ENCODE data around the gene CAPG. TPM values are rescaled to one million over a fixed set of nuclear protein-coding genes. Genes with fewer than 3 reads are reported as not detected.

The CAPG gene
- total and polyA plus RNA-seq, 12 donors: 11.6 to 192 (median 41.4) TPM

DNA sequence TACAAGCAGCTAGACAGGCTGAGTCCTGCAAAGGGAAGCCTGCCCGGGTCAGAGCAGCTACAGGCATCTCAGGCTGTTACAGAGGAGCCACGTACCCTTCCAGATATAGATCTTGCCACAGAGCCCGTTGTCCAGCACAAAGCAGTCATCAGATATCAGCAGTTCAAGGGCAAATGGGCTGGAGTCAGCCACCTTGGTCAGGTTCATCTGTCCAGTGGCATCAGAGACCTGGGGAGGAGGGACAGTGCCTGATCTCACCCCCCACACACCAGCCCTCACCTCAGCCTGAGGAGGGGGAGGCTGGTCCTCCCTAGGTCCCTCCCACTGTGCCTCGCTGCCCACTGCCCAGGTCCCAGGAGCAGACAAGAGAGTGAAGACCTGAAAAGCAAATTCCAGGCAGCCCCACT, 12.2 kb downstream of the CAPG start:
- Histone ChIP-seq H3K27ac (no peak overlapping the region), H3K27me3 (no peaks in the 10 kb centered on the region), H3K9me3 (replicated peaks in 1 of 3) (no peaks in the 10 kb centered on the region), H3K36me3 (replicated peaks in 1 of 2) (no peaks in the 10 kb centered on the region), H3K4me1 (replicated peaks in 1 of 2) (peaks cover 3 to 9% of the 10 kb centered on the region in 2 donors), H3K4me3 (no peak overlapping the region)
- peak in 1 of 7 donors; percentile 38 for DNase-seq
- WGBS, 4 donors: 58 to 93% (median 72%) methylated on average over 3 to 4 of the region's 4 CpGs
- intact Hi-C loops (cut with DNase I): no loop called here
- no peak for TF ChIP-seq POLR2A (IDR thresholded peaks at IDR 0.05)
- TF ChIP-seq, protein P1, sequence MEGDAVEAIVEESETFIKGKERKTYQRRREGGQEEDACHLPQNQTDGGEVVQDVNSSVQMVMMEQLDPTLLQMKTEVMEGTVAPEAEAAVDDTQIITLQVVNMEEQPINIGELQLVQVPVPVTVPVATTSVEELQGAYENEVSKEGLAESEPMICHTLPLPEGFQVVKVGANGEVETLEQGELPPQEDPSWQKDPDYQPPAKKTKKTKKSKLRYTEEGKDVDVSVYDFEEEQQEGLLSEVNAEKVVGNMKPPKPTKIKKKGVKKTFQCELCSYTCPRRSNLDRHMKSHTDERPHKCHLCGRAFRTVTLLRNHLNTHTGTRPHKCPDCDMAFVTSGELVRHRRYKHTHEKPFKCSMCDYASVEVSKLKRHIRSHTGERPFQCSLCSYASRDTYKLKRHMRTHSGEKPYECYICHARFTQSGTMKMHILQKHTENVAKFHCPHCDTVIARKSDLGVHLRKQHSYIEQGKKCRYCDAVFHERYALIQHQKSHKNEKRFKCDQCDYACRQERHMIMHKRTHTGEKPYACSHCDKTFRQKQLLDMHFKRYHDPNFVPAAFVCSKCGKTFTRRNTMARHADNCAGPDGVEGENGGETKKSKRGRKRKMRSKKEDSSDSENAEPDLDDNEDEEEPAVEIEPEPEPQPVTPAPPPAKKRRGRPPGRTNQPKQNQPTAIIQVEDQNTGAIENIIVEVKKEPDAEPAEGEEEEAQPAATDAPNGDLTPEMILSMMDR (IDR thresholded peaks at IDR 0.05): no peak

DNA sequence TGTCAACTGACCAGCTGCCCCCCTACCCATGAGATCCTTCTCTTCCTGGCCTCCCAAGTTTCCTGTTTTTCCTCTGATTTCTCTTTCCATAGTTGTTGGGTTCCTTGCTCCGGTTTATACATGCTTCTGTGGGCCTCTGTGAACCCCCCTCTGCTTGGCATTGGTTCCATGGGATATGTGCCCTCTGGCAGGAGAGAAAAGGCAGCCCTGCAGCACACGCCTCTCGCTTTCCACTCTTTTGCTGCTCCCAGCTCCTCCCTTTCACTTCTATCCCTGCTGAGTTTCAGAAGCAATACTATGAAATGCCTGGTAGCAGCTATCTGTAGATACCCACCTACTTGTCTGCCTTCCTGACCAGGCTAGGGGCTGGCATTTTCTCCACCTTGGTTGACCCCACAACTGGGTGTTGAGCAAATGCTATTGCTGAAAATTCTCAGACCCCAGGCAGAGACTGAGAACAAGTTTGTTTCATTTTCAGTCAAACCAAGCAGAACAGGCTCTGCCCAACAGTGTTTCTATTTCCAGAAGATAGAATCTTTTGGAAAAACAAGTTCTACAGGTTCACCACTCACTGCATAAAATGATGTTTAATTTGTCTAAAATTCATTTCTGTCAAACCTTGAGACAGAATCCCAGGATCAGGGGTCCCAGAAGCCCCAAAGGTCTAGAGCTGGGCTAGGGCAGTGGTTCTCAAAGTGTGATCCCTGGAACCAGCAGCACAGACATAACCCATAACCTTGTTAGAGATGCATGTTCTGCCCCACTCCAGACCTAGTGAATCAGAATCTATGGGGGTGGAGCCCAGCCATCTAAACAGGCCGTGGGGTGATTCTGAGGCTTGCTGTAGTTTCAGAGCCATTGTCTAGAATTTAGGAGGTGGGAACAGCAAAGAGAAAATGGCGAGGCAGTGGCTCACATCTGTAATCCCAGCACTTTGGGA, 13.4 kb downstream of the CAPG start:
- H3K4me1 ChIP-seq (replicated peaks in 1 of 2): peaks cover 3 to 9% of the 10 kb centered on the region in 2 donors
- H3K4me3 ChIP-seq: no peak overlapping the region
- H3K27ac ChIP-seq: peak overlapping the region in 1 of 5 donors; percentile 8
- TF ChIP-seq, protein P1 (IDR thresholded peaks at IDR 0.05): no peak
- TF ChIP-seq POLR2A (IDR thresholded peaks at IDR 0.05): no peak
- H3K36me3 ChIP-seq (replicated peaks in 1 of 2): peaks cover 0 to 1% of the 10 kb centered on the region in 2 donors
- no peaks in the 10 kb centered on the region for H3K9me3 ChIP-seq (replicated peaks in 1 of 3)
- H3K27me3 ChIP-seq: no peaks in the 10 kb centered on the region
- intact Hi-C loops (cut with DNase I): no loop called here
- 72 to 77% (median 75%) methylated on average over 4 to 5 of the region's 5 CpGs for WGBS, 4 donors
- DNase-seq: no peak

GRCh38 chr2:85395912-85396475, 14.2 kb downstream of the CAPG start:
- 94 to 96% (median 95%) methylated on average over 14 of the region's 14 CpGs for WGBS, 4 donors
- Histone ChIP-seq H3K4me3 (no peak overlapping the region), H3K36me3 (replicated peaks in 1 of 2) (peaks cover 0 to 7% of the 10 kb centered on the region in 2 donors), H3K4me1 (replicated peaks in 1 of 2) (peaks cover 3 to 9% of the 10 kb centered on the region in 2 donors), H3K9me3 (replicated peaks in 1 of 3) (no peaks in the 10 kb centered on the region), H3K27me3 (no peaks in the 10 kb centered on the region), H3K27ac (no peak overlapping the region)
- intact Hi-C loops (cut with DNase I): no loop called here
- DNase-seq: no peak
- TF ChIP-seq POLR2A (IDR thresholded peaks at IDR 0.05): no peak
- TF ChIP-seq, protein P1 (IDR thresholded peaks at IDR 0.05): no peak

- Histone ChIP-seq H3K4me1 (replicated peaks in 1 of 2) (peaks cover 3 to 9% of the 10 kb centered on the region in 2 donors), H3K9me3 (replicated peaks in 1 of 3) (no peaks in the 10 kb centered on the region), H3K27me3 (no peaks in the 10 kb centered on the region), H3K27ac (no peak overlapping the region), H3K36me3 (replicated peaks in 1 of 2) (peaks cover 0 to 17% of the 10 kb centered on the region in 2 donors), H3K4me3 (no peak overlapping the region)
- intact Hi-C loops (cut with DNase I): loop anchor here in 1 of 2 donors (1.0 kb wide), 1 partner anchor 28 kb away; no protein-coding TSS in a partner anchor
- TF ChIP-seq POLR2A (IDR thresholded peaks at IDR 0.05): no peak
- TF ChIP-seq, protein P1 (IDR thresholded peaks at IDR 0.05): no peak
- peak in 2 of 7 donors; percentile 43 to 45 for DNase-seq
- WGBS, 4 donors: 34 to 49% (median 39%) methylated on average over 5 to 6 of the region's 6 CpGs
Measured at GRCh38 chr2:85394976-85395375, 15.2 kb downstream of the CAPG start.

Measured in adrenal gland (tissue), 12 donors.